Measurements from ENCODE around the gene ZBTB49. TPM values are rescaled to one million over a fixed set of nuclear protein-coding genes. Genes with fewer than 3 reads are reported as not detected.

The ZBTB49 gene
- total RNA-seq, 4 donors from 2014 or later: 2.9 to 5.9 (median 3.4) TPM

GRCh38 chr4:4317496-4318232 is 27.6 kb downstream of the ZBTB49 start:
- no peaks in the 10 kb centered on the region for H3K9me3 ChIP-seq
- peaks cover 35 to 100% (median 85%) of the 10 kb centered on the region in 4 donors for H3K36me3 ChIP-seq
- H3K4me1 ChIP-seq: no peaks in the 10 kb centered on the region
- no peak for DNase-seq (ENCODE audit: extremely low spot score)
- no peak overlapping the region for H3K4me3 ChIP-seq
- no peaks in the 10 kb centered on the region for H3K27me3 ChIP-seq
- whole genome bisulfite sequencing: 94% methylated on average over 19 of the region's 23 CpGs
- H3K27ac ChIP-seq (replicated peaks in 1 of 4): no peak overlapping the region
- intact Hi-C loops (cut with DNase I): no loop called here
- TF ChIP-seq POLR2A (IDR thresholded peaks at IDR 0.05; ENCODE audit: low read depth): no peak
- no peak for TF ChIP-seq POLR2AphosphoS5 (IDR thresholded peaks at IDR 0.05)
- no peak for TF ChIP-seq CTCF (IDR thresholded peaks at IDR 0.05)
- TF ChIP-seq EP300 (IDR thresholded peaks at IDR 0.05): no peak

GRCh38 chr4:4320528-4320927 is 30.5 kb downstream of the ZBTB49 start:
- Histone ChIP-seq H3K4me1 (no peaks in the 10 kb centered on the region), H3K36me3 (peaks cover 28 to 73% (median 59%) of the 10 kb centered on the region in 4 donors), H3K27ac (replicated peaks in 1 of 4) (no peak overlapping the region), H3K4me3 (no peak overlapping the region), H3K27me3 (no peaks in the 10 kb centered on the region), H3K9me3 (no peaks in the 10 kb centered on the region)
- WGBS: 93% methylated on average over 15 of the region's 15 CpGs
- intact Hi-C loops (cut with DNase I): no loop called here
- no peak for DNase-seq (ENCODE audit: extremely low spot score)
- no peak for TF ChIP-seq EP300 (IDR thresholded peaks at IDR 0.05)
- TF ChIP-seq POLR2AphosphoS5 (IDR thresholded peaks at IDR 0.05): no peak
- no peak for TF ChIP-seq POLR2A (IDR thresholded peaks at IDR 0.05; ENCODE audit: low read depth)
- TF ChIP-seq CTCF (IDR thresholded peaks at IDR 0.05): no peak

GRCh38 chr4:4320951-4321714 is 31.1 kb downstream of the ZBTB49 start:
- intact Hi-C loops (cut with DNase I): no loop called here
- no peak for TF ChIP-seq EP300 (IDR thresholded peaks at IDR 0.05)
- TF ChIP-seq CTCF (IDR thresholded peaks at IDR 0.05): no peak
- no peak for TF ChIP-seq POLR2AphosphoS5 (IDR thresholded peaks at IDR 0.05)
- TF ChIP-seq POLR2A (IDR thresholded peaks at IDR 0.05; ENCODE audit: low read depth): no peak
- H3K27me3 ChIP-seq: no peaks in the 10 kb centered on the region
- 96% methylated on average over 26 of the region's 26 CpGs for WGBS
- no peak overlapping the region for H3K4me3 ChIP-seq
- H3K9me3 ChIP-seq: no peaks in the 10 kb centered on the region
- no peaks in the 10 kb centered on the region for H3K4me1 ChIP-seq
- no peak for DNase-seq (ENCODE audit: extremely low spot score)
- no peak overlapping the region for H3K27ac ChIP-seq (replicated peaks in 1 of 4)
- peaks cover 23 to 67% (median 53%) of the 10 kb centered on the region in 4 donors for H3K36me3 ChIP-seq

GRCh38 chr4:4321951-4322688 is 32.1 kb downstream of the ZBTB49 start:
- 84% methylated on average over 16 of the region's 18 CpGs for WGBS
- H3K27ac ChIP-seq (replicated peaks in 1 of 4): no peak overlapping the region
- intact Hi-C loops (cut with DNase I): no loop called here

More at GRCh38 chr4:4321951-4322688, 32.1 kb downstream of the ZBTB49 start:
- no peaks in the 10 kb centered on the region for H3K9me3 ChIP-seq
- no peaks in the 10 kb centered on the region for H3K27me3 ChIP-seq
- H3K4me1 ChIP-seq: no peaks in the 10 kb centered on the region
- no peak for TF ChIP-seq EP300 (IDR thresholded peaks at IDR 0.05)
- TF ChIP-seq CTCF (IDR thresholded peaks at IDR 0.05): no peak
- no peak for TF ChIP-seq POLR2A (IDR thresholded peaks at IDR 0.05; ENCODE audit: low read depth)
- no peak for TF ChIP-seq POLR2AphosphoS5 (IDR thresholded peaks at IDR 0.05)
- DNase-seq (ENCODE audit: extremely low spot score): no peak
- peaks cover 16 to 57% (median 44%) of the 10 kb centered on the region in 4 donors for H3K36me3 ChIP-seq
- no peak overlapping the region for H3K4me3 ChIP-seq
